GM19043 (cell line): ENCODE results near the gene GPR62.

Experiments used
- ATAC-seq: cut with Tn5 transposase; IDR thresholded peaks from one replicate; pipeline ENCODE4 v1.9.1; 2021; ENCODE audit warnings: low read depth; ENCODE audit not compliant: unreplicated experiment

The GPR62 gene

GRCh38 chr3:51937611-51938450 lies 17.4 kb upstream of the GPR62 start:
- ATAC-seq, result no peak

GRCh38 chr3:51938780-51939425 lies 16.3 kb upstream of the GPR62 start:
- no peak for ATAC-seq

- ATAC-seq, result no peak
Measured at GRCh38 chr3:51940648-51941462, 14.3 kb upstream of the GPR62 start.

GRCh38 chr3:51941463-51941797 lies 13.8 kb upstream of the GPR62 start:
- no peak for ATAC-seq

DNA sequence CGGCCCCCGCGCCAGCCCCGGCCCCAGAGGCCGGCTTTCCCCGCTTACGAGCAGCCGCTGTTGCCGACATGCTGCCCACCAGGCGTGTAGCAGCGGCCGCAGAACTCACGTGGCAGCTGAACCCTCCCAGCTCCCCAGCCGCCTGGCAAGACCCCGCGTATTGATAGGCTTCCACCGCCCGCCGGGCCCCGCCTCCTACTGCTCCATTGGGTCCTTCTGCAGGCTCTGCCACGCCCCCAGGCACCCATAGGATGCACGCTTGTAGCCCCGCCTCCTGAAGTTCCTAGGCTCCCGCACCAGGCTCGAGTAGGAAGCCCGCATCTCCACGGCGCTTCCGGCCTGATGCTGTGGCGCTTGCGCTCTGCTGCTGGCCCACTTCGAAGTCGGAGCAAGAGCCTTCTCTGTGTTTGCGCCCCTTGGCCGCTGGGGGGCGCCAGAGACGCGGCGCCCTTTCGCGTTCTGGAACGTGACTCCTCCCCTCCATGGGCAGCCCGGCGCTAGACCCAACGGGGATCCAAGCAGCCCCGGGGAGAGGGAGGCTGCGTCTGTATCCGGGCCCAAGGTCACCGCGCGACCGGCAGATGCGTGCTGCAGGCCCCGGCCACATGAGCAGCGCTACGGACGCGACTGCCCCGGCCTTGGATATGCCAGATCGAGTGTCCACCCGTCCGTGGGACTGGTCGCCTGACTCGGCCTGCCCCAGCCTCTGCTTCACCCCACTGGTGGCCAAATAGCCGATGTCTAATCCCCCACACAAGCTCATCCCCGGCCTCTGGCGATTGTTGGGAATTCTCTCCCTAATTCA lies 13.2 kb upstream of the GPR62 start, which contains the start of the genes PARP3 and RRP9:
Gene PARP3 (plus strand): TSS at position 566 of the 805 bp plus-strand sequence. CDS start 993 bp downstream, outside the sequence.
Gene RRP9 (minus strand): TSS at position 107 of the 805 bp plus-strand sequence. CDS start 37 bp downstream, at position 70.
- peak; percentile 84 for ATAC-seq

DNA sequence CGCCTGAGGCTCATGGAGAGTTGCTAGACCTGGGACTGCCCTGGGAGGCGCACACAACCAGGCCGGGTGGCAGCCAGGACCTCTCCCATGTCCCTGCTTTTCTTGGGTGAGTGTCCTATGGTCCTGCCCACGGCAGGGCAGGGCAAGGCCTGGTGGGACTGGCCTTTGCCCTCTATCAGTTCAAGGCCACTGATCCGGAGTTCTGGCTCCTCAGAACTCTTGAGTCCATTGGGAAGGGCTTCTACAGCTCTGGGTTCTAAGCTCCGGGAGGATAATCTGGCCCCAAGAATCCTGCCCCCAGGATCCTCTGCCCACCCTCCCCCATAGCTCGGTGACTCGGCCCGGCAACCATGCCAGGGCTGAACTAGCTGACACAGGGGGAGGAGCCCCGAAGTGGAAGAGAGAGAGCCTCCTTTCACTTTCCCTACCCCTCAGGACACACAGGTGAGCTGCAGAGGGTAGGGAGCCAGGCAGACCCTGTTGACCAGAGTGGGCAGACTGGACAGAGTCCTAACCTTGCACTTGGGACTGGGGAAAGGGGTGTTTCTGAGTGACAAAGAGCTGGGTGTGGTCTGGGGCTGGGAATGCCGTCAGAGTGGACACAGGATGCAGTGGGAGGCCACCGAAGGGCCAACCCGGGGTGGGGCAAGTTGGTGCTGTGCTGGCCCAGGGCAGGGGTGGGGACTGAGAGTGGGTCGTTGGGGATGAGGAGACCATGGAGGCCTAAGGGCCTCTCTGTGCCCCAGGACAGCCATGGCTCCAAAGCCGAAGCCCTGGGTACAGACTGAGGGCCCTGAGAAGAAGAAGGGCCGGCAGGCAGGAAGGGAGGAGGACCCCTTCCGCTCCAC lies 12.4 kb upstream of the GPR62 start:
- ATAC-seq, result peak; percentile 26

DNA sequence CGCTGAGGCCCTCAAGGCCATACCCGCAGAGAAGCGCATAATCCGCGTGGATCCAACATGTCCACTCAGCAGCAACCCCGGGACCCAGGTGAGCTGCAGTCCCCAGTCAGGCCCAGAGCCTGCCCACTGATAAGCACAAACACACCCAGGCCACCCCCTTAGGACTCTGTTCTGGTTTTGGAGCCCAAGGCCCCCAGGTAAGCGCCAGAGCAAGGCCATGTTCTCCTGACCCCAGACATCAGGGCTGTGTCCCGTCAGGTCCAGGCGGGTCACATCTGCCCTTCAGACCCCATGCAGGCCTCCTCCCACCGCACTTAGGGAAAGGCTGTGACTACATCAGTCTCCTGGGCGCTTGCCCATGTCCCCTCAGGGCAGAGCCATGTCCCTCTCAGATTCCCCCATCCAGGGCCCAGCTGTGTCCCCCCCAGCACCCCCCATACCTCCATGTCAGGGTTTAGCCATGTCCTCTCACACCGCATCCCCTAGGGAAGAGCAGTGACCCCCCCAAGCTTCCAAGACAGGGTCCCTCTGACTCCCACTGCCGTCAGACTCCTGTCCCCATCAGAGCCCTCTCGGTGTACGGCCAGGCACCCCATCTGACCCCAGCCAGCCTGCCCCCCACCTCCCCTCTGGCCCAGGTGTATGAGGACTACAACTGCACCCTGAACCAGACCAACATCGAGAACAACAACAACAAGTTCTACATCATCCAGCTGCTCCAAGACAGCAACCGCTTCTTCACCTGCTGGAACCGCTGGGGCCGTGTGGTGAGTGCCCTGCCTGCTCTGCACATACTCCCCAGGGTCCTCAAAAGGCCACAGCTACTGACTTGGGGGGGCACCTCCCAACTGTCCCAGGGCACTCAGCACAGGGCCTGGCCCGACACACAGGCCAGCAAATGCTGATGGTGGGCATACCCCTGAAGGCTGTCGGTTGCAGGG lies 11.5 kb upstream of the GPR62 start:
- no peak for ATAC-seq

- ATAC-seq, result no peak
Measured at GRCh38 chr3:51944451-51945021, 10.6 kb upstream of the GPR62 start.

- no peak for ATAC-seq
Measured at GRCh38 chr3:51945031-51945840, 9.9 kb upstream of the GPR62 start.

- no peak for ATAC-seq
Measured at GRCh38 chr3:51945926-51946705, 9.1 kb upstream of the GPR62 start.

- no peak for ATAC-seq
Measured at GRCh38 chr3:51946796-51947195, 8.4 kb upstream of the GPR62 start.

- ATAC-seq, result no peak
Measured at GRCh38 chr3:51947215-51947900, 7.8 kb upstream of the GPR62 start.

DNA sequence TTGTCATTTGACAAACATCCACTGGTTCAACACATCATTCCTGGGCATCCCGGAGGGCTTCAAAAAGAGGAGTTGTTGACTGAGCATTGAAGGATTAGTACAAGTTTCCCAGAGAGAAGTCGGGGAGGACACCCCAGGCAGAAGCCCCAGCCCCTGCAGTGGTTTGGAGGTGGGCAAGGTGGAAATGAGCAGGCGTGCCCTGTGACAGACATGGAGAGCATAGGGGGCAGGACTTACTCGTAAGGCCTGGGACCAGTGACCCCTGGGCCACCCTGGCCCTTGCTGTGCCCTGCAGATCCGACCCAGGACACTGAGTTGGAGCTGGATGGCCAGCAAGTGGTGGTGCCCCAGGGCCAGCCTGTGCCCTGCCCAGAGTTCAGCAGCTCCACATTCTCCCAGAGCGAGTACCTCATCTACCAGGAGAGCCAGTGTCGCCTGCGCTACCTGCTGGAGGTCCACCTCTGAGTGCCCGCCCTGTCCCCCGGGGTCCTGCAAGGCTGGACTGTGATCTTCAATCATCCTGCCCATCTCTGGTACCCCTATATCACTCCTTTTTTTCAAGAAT lies 7.1 kb upstream of the GPR62 start:
- no peak for ATAC-seq

DNA sequence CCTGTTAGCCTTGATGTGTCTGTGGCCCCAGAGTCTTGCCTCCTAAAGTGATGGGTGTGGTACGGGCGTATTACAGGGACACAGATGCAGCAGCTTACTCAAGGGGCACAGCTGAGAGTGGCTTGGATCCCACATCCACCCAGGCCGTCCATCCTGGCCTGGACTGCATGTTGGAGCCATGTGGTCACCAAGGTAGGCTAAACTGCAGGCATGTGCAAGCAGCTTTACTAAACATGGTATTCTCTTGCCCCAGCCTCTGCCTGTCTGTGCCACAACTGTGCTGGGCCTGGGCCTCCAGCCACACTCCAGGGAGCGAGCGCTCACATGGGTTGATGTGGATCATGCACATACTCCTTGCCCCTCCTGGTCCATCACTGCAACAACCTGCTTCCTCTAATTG lies 6.1 kb upstream of the GPR62 start:
- no peak for ATAC-seq

- ATAC-seq, result no peak
Measured at GRCh38 chr3:51950899-51951298, 4.3 kb upstream of the GPR62 start.
